Body of pancreas (tissue), 4 donors: ENCODE results near the gene TIPARP. TPM values are rescaled to one million over a fixed set of nuclear protein-coding genes. Genes with fewer than 3 reads are reported as not detected.
"Not testable (repeated sequence)": the region's sequence is repeated elsewhere in the genome, so short reads cannot be mapped to it uniquely, and the experiment has no call there.

Experiments used
- ATAC-seq: fragments of 150-250 bp; one replicate; pipeline ENCODE4 v1.9.1; 2016
- DNase-seq, 4 donors: peaks; one replicate each; pipeline ENCODE4 v3.0.0-alpha.2; 2019
- H3K27ac ChIP-seq, 4 donors: fragments of 200-600 bp; sonication (generic); 1 replicate in 3 of 4; 2 replicates in 1 of 4; pipeline versions ENCODE4 v1.5.1 to v1.6.1; 2016 to 2019; ENCODE audit warnings: mild to moderate bottlenecking in 1 of 4, mixed read lengths in 1 of 4, moderate library complexity in 1 of 4
- H3K27me3 ChIP-seq, 2 donors: fragments of 200-600 bp; sonication (generic); one replicate each; pipeline ENCODE4 v1.6.0; 2016; ENCODE audit warnings: mild to moderate bottlenecking in 1 of 2
- H3K36me3 ChIP-seq, 2 donors: fragments of 200-600 bp; sonication (generic); replicated peaks in 1 of 2; 2 replicates each; pipeline ENCODE4 v1.5.1; 2016; ENCODE audit warnings: low read depth in 2 of 2; ENCODE audit not compliant: insufficient read depth in 1 of 2
- H3K4me1 ChIP-seq: fragments of 200-600 bp; sonication (generic); one replicate; pipeline ENCODE4 v1.6.0; 2016
- H3K4me3 ChIP-seq, 2 donors: fragments of 200-600 bp; sonication (generic); 1 replicate in 1 of 2; 2 replicates in 1 of 2; pipeline ENCODE4 v1.5.1; 2016 to 2019
- H3K9me3 ChIP-seq, 3 donors: fragments of 200-600 bp; sonication (generic); 1 replicate in 2 of 3; 2 replicates in 1 of 3; pipeline ENCODE4 v1.5.1; 2016
- CTCF ChIP-seq, 7 experiments: fragments of 450-650 bp in 4 of 7; fragments of 200-600 bp in 3 of 7; sonication (generic) in 3 of 7; IDR thresholded peaks; one replicate each; pipeline ENCODE4 v1.5.1; 2016 to 2019; ENCODE audit warnings: antibody characterized with exemption in 7 of 7
- POLR2A ChIP-seq, 3 donors: fragments of 450-650 bp; IDR thresholded peaks; one replicate each; pipeline ENCODE4 v1.6.1; 2016; ENCODE audit warnings: antibody characterized with exemption in 3 of 3, mild to moderate bottlenecking in 2 of 3
- WGBS, 2 donors: methylation state at CpG; one replicate each; pipeline ENCODE4 v1.1.5; 2017; 5-methylcytosine and 5-hydroxymethylcytosine counted together
- intact Hi-C: fragments of 100-400 bp; cut with DNase I; formaldehyde crosslinking; loops from one replicate; pipeline ENCODE4 v1.15.1; 2023
- total RNA-seq, 2 donors: library from RNA; depleted of rRNA; stranded (reverse); fragments of >200 nt; gene quantifications; one replicate each; pipeline ENCODE4 v1.1.0, GENCODE V29; 2016

The TIPARP gene
- total RNA-seq, 2 donors from 2014 or later: 12.5 to 13.2 TPM

- H3K27me3 ChIP-seq: no peaks in the 10 kb centered on the region
- WGBS, 2 donors: 93 to 97% methylated on average over 3 to 4 of the region's 4 CpGs
- TF ChIP-seq POLR2A (IDR thresholded peaks at IDR 0.05) (no peak), CTCF (IDR thresholded peaks at IDR 0.05) (no peak)
- no peaks in the 10 kb centered on the region for H3K36me3 ChIP-seq
- DNase-seq (no peak), ATAC-seq (no peak)
- no peak overlapping the region for H3K27ac ChIP-seq
- peaks cover 5% of the 10 kb centered on the region for H3K4me1 ChIP-seq
- intact Hi-C loops: no loop called here
- H3K9me3 ChIP-seq: no peaks in the 10 kb centered on the region
- no peak overlapping the region for H3K4me3 ChIP-seq
Measured at GRCh38 chr3:156732715-156733421, 58.5 kb downstream of the TIPARP start.

GRCh38 chr3:156734661-156735060 is 60.3 kb downstream of the TIPARP start:
- H3K9me3 ChIP-seq, H3K36me3 ChIP-seq, DNase-seq, H3K27me3 ChIP-seq, ATAC-seq, H3K4me3 ChIP-seq, H3K4me1 ChIP-seq, intact Hi-C loops, H3K27ac ChIP-seq: not testable (repeated sequence)
- WGBS, 2 donors: 47 to 48% methylated on average over 3 of the region's 3 CpGs

- ATAC-seq (no peak), DNase-seq (no peak)
- no peaks in the 10 kb centered on the region for H3K9me3 ChIP-seq
- intact Hi-C loops: no loop called here
- no peak overlapping the region for H3K4me3 ChIP-seq
- no peaks in the 10 kb centered on the region for H3K4me1 ChIP-seq
- H3K27ac ChIP-seq: no peak overlapping the region
- H3K36me3 ChIP-seq: no peaks in the 10 kb centered on the region
- WGBS, 2 donors: 68 to 82% methylated on average over 3 to 4 of the region's 4 CpGs
- no peaks in the 10 kb centered on the region for H3K27me3 ChIP-seq
- TF ChIP-seq POLR2A (IDR thresholded peaks at IDR 0.05): no peak
Measured at GRCh38 chr3:156735471-156735870, 61.1 kb downstream of the TIPARP start.

- 90 to 97% methylated on average over 3 of the region's 3 CpGs for WGBS, 2 donors
- not testable (repeated sequence) for H3K36me3 ChIP-seq
Measured at GRCh38 chr3:156737049-156737448, 62.7 kb downstream of the TIPARP start.

GRCh38 chr3:156738251-156738650 is 63.9 kb downstream of the TIPARP start:
- H3K27me3 ChIP-seq: no peaks in the 10 kb centered on the region
- intact Hi-C loops: no loop called here
- DNase-seq: no peak
- no peaks in the 10 kb centered on the region for H3K9me3 ChIP-seq
- H3K27ac ChIP-seq: no peak overlapping the region
- H3K4me3 ChIP-seq: no peak overlapping the region
- H3K4me1 ChIP-seq: no peaks in the 10 kb centered on the region
- no peak for ATAC-seq
- 59 to 77% methylated on average over 5 of the region's 5 CpGs for WGBS, 2 donors
- TF ChIP-seq POLR2A (IDR thresholded peaks at IDR 0.05): no peak
- TF ChIP-seq CTCF (IDR thresholded peaks at IDR 0.05): no peak
- no peaks in the 10 kb centered on the region for H3K36me3 ChIP-seq

More at GRCh38 chr3:156737049-156737448, 62.7 kb downstream of the TIPARP start:
- H3K9me3 ChIP-seq, intact Hi-C loops, ATAC-seq, H3K27ac ChIP-seq, H3K4me3 ChIP-seq, DNase-seq, H3K27me3 ChIP-seq, H3K4me1 ChIP-seq: not testable (repeated sequence)

GRCh38 chr3:156739976-156740375 is 65.6 kb downstream of the TIPARP start:
- Histone ChIP-seq H3K4me3 (no peak overlapping the region), H3K4me1 (no peaks in the 10 kb centered on the region), H3K27ac (no peak overlapping the region), H3K36me3 (no peaks in the 10 kb centered on the region), H3K27me3 (no peaks in the 10 kb centered on the region), H3K9me3 (no peaks in the 10 kb centered on the region)
- no peak for DNase-seq
- no peak for ATAC-seq
- intact Hi-C loops: no loop called here
- TF ChIP-seq CTCF (IDR thresholded peaks at IDR 0.05) (no peak), POLR2A (IDR thresholded peaks at IDR 0.05) (no peak)
- 95 to 100% methylated on average over 1 to 2 of the region's 2 CpGs for WGBS, 2 donors

GRCh38 chr3:156740581-156740980 is 66.2 kb downstream of the TIPARP start:
- H3K4me1 ChIP-seq, intact Hi-C loops, ATAC-seq, DNase-seq, H3K36me3 ChIP-seq, H3K9me3 ChIP-seq, H3K4me3 ChIP-seq, H3K27me3 ChIP-seq, H3K27ac ChIP-seq: not testable (repeated sequence)
- WGBS, 2 donors: 88 to 100% methylated on average over 1 to 15 of the region's 34 CpGs
